Hepatocyte (in vitro differentiated cells): ENCODE measurements around the gene EIPR1.

Experiments used
- EZH2 ChIP-seq: fragments of 200-600 bp; sonication (generic); IDR thresholded peaks from 2 replicates; pipeline ENCODE4 v1.6.1; 2016; ENCODE audit warnings: antibody characterized with exemption, mild to moderate bottlenecking, borderline replicate concordance
- EZH2phosphoT487 ChIP-seq: fragments of 200-600 bp; sonication (generic); IDR thresholded peaks from one replicate; pipeline ENCODE4 v1.6.1; 2018; ENCODE audit warnings: antibody characterized with exemption, mild to moderate bottlenecking, low read depth, moderate library complexity; ENCODE audit not compliant: unreplicated experiment, severe bottlenecking
- TF ChIP-seq, protein P1 (sequence below): fragments of 200-600 bp; sonication (generic); IDR thresholded peaks from 2 replicates; pipeline ENCODE4 v1.5.1; 2016; ENCODE audit warnings: antibody characterized with exemption, mild to moderate bottlenecking; ENCODE audit not compliant: poor library complexity

DNA sequence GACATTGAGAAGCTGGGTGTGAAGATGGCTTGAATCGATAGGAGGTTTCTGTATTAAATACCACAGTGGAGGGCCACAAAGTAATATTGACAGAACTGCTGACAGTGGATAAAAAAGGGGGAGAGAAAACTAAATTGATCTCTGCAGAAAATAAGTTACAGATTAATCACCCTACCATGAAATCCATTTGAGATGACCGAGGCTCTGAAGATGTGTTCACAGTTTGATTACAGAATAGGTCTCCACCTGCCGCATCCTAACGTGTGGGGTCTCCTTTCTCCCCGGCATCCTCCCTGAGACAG lies 165.6 kb downstream of the EIPR1 start:
- TF ChIP-seq, protein P1, sequence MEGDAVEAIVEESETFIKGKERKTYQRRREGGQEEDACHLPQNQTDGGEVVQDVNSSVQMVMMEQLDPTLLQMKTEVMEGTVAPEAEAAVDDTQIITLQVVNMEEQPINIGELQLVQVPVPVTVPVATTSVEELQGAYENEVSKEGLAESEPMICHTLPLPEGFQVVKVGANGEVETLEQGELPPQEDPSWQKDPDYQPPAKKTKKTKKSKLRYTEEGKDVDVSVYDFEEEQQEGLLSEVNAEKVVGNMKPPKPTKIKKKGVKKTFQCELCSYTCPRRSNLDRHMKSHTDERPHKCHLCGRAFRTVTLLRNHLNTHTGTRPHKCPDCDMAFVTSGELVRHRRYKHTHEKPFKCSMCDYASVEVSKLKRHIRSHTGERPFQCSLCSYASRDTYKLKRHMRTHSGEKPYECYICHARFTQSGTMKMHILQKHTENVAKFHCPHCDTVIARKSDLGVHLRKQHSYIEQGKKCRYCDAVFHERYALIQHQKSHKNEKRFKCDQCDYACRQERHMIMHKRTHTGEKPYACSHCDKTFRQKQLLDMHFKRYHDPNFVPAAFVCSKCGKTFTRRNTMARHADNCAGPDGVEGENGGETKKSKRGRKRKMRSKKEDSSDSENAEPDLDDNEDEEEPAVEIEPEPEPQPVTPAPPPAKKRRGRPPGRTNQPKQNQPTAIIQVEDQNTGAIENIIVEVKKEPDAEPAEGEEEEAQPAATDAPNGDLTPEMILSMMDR = no peak
- TF ChIP-seq EZH2 (no peak), EZH2phosphoT487 (no peak)
